Body of pancreas (tissue), 4 donors: ENCODE results near the gene CASP8.

Source experiments
- POLR2A ChIP-seq, 3 donors: fragments of 450-650 bp; IDR thresholded peaks; one replicate each; pipeline ENCODE4 v1.6.1; 2016; ENCODE audit warnings: antibody characterized with exemption in 3 of 3, mild to moderate bottlenecking in 2 of 3
- TF ChIP-seq, protein P1 (sequence below), 7 experiments: fragments of 450-650 bp in 4 of 7; fragments of 200-600 bp in 3 of 7; sonication (generic) in 3 of 7; IDR thresholded peaks; one replicate each; pipeline ENCODE4 v1.5.1; 2016 to 2019; ENCODE audit warnings: antibody characterized with exemption in 7 of 7

DNA sequence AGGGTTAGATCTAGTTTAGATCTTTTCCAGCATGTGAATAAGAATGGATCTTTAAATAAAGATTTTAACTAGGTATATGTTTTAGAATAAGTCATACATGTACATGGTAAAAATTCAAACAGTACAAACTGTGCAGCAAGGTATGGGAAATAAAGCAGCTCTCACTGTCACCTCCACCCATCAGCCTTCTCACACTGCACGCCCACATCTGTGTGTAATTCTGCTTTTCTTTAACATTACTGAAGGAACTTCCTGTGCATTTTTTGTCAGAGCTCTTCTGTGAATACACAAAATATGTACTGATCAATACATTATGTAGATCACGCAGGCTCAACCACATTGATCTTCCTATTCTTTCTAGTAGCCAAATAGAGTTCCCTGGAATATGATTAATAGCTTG, 3.4 kb downstream of the CASP8 start:
- no peak for TF ChIP-seq POLR2A (IDR thresholded peaks at IDR 0.05)
- TF ChIP-seq, protein P1, sequence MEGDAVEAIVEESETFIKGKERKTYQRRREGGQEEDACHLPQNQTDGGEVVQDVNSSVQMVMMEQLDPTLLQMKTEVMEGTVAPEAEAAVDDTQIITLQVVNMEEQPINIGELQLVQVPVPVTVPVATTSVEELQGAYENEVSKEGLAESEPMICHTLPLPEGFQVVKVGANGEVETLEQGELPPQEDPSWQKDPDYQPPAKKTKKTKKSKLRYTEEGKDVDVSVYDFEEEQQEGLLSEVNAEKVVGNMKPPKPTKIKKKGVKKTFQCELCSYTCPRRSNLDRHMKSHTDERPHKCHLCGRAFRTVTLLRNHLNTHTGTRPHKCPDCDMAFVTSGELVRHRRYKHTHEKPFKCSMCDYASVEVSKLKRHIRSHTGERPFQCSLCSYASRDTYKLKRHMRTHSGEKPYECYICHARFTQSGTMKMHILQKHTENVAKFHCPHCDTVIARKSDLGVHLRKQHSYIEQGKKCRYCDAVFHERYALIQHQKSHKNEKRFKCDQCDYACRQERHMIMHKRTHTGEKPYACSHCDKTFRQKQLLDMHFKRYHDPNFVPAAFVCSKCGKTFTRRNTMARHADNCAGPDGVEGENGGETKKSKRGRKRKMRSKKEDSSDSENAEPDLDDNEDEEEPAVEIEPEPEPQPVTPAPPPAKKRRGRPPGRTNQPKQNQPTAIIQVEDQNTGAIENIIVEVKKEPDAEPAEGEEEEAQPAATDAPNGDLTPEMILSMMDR (IDR thresholded peaks at IDR 0.05): no peak
